HepG2 (cell line): ENCODE results near the gene KXD1. TPM values are rescaled to one million over a fixed set of nuclear protein-coding genes. Genes with fewer than 3 reads are reported as not detected.

Experiments used
- ATAC-seq: fragments of 200-7000 bp; cut with Tn5 transposase; 3 replicates; pipeline ENCODE4 v1.9.1; 2020; ENCODE audit warnings: mild to moderate bottlenecking, moderate library complexity
- BruUV-seq: library from RNA; stranded (reverse); fragments of 400-500 nt; replicated peaks from 2 replicates; lab custom pipeline; 2021; lab: Mats Ljungman, UMichigan
- CTCF ChIA-PET: fragments of 300-600 bp; formaldehyde crosslinking; extraction: SDS; loops from one replicate; lab custom pipeline; 2021; ENCODE audit warnings: low total read pairs, inconsistent platforms, low intra/inter-chr PET ratio; lab: Yijun Ruan, JAX
- POLR2A ChIA-PET: fragments of 350-600 bp; sonication (Branson Sonifier 250); formaldehyde crosslinking; loops from one replicate; lab custom pipeline; 2020; ENCODE audit warnings: antibody characterized with exemption, inconsistent platforms; lab: Yijun Ruan, JAX
- DNase-seq: peaks from one replicate; pipeline ENCODE4 v3.0.0-alpha.2; 2015; ENCODE audit warnings: low spot score
- FAIRE-seq: peaks from 3 replicates; lab custom pipeline; 2011; peaks lifted over from hg19 to GRCh38; lab: Jason Lieb, UNC
- H2AFZ ChIP-seq: one replicate; pipeline ENCODE4 v1.6.1; 2011; ENCODE audit warnings: low read length, inconsistent platforms
- H3K27ac ChIP-seq: fragments of 300-600 bp; 3 replicates; pipeline ENCODE4 v1.8.0; 2011; ENCODE audit warnings: mixed run types, mild to moderate bottlenecking, mixed read lengths, low read length, inconsistent platforms; ENCODE audit not compliant: insufficient read depth; ENCODE audit errors: extremely low read length
- H3K27me3 ChIP-seq, 2 experiments: fragments of 200-600 bp in 1 of 2; 2 replicates in 1 of 2; 3 replicates in 1 of 2; pipeline versions ENCODE4 v1.6.0 to v1.8.0; 2011; ENCODE audit warnings: low read length in 2 of 2, mild to moderate bottlenecking in 2 of 2, moderate library complexity in 2 of 2, inconsistent platforms in 1 of 2; ENCODE audit not compliant: insufficient read depth in 2 of 2, control insufficient read depth in 1 of 2
- H3K36me3 ChIP-seq, 2 experiments: fragments of 200-600 bp in 1 of 2; replicated peaks in 1 of 2; 2 replicates in 1 of 2; 3 replicates in 1 of 2; pipeline versions ENCODE4 v1.5.1 to v1.8.0; 2011; ENCODE audit warnings: low read length in 2 of 2, inconsistent platforms in 1 of 2; ENCODE audit not compliant: insufficient read depth in 2 of 2, control insufficient read depth in 1 of 2
- H3K4me1 ChIP-seq: 2 replicates; pipeline ENCODE4 v1.5.1; 2012; ENCODE audit warnings: low read length, inconsistent platforms; ENCODE audit not compliant: insufficient read depth
- H3K4me2 ChIP-seq: 2 replicates; pipeline ENCODE4 v1.6.0; 2011; ENCODE audit warnings: low read depth, low read length, inconsistent platforms
- H3K4me3 ChIP-seq, 3 experiments: fragments of 200-600 bp in 1 of 3; sonication (generic), shearing (Covaris generic) in 1 of 3; replicated peaks in 1 of 3; 2 replicates each; pipeline ENCODE4 v1.5.1; 2011 to 2016; ENCODE audit warnings: low read length in 3 of 3, inconsistent platforms in 2 of 3, low read depth in 2 of 3, mild to moderate bottlenecking in 2 of 3, control low read depth in 1 of 3, mixed read lengths in 1 of 3; ENCODE audit not compliant: insufficient read depth in 1 of 3
- H3K79me2 ChIP-seq: one replicate; pipeline ENCODE4 v1.6.1; 2011; ENCODE audit warnings: low read length, inconsistent platforms; ENCODE audit not compliant: insufficient read depth
- H3K9ac ChIP-seq: 2 replicates; pipeline ENCODE4 v1.6.0; 2011; ENCODE audit warnings: mild to moderate bottlenecking, low read depth, low read length, inconsistent platforms; ENCODE audit not compliant: insufficient read depth
- H3K9me3 ChIP-seq: 2 replicates; pipeline ENCODE4 v1.5.1; 2012; ENCODE audit warnings: mild to moderate bottlenecking, low read length
- H4K20me1 ChIP-seq: 2 replicates; pipeline ENCODE4 v1.6.0; 2011; ENCODE audit warnings: inconsistent platforms, mild to moderate bottlenecking, low read length, moderate library complexity; ENCODE audit not compliant: insufficient read depth
- CREM ChIP-seq, 2 experiments: sonication (generic) in 1 of 2; formaldehyde crosslinking in 1 of 2; IDR thresholded peaks; 2 replicates each; pipeline versions ENCODE4 v1.4.0 to v1.6.1; 2016 to 2020; ENCODE audit warnings: antibody characterized with exemption in 1 of 2, mild to moderate bottlenecking in 1 of 2, missing genetic modification reagents in 1 of 2
- MED1 ChIP-seq: sonication (generic); formaldehyde crosslinking; IDR thresholded peaks from 2 replicates; pipeline ENCODE4 v1.4.0; 2020; ENCODE audit warnings: missing genetic modification reagents
- PCBP1 ChIP-seq: fragments of 200-400 bp; formaldehyde crosslinking; IDR thresholded peaks from 2 replicates; pipeline ENCODE4 v1.6.1; 2017; ENCODE audit warnings: mild to moderate bottlenecking, low read depth, low read length, borderline replicate concordance
- POLR2AphosphoS5 ChIP-seq: IDR thresholded peaks from 2 replicates; pipeline ENCODE4 v1.6.1; 2012; ENCODE audit warnings: low read depth, low read length
- SP1 ChIP-seq, 2 experiments: fragments of 450-650 bp in 1 of 2; sonication (generic) in 1 of 2; formaldehyde crosslinking in 1 of 2; IDR thresholded peaks; 2 replicates each; pipeline versions ENCODE4 v1.4.0 to v1.6.1; 2016 to 2020; ENCODE audit warnings: missing genetic modification reagents in 1 of 2
- SP4 ChIP-seq: sonication (generic); formaldehyde crosslinking; IDR thresholded peaks from 2 replicates; pipeline ENCODE4 v1.8.1; 2023; ENCODE audit warnings: mild to moderate bottlenecking, missing genetic modification reagents
- TSC22D2 ChIP-seq: sonication (generic); formaldehyde crosslinking; IDR thresholded peaks from 2 replicates; pipeline ENCODE4 v1.5.1; 2020; ENCODE audit warnings: missing genetic modification reagents, mild to moderate bottlenecking, borderline replicate concordance
- WIZ ChIP-seq: sonication (generic); formaldehyde crosslinking; IDR thresholded peaks from 2 replicates; pipeline ENCODE4 v1.5.1; 2020; ENCODE audit warnings: mild to moderate bottlenecking, missing genetic modification reagents
- ZBTB21 ChIP-seq: sonication (generic); formaldehyde crosslinking; IDR thresholded peaks from 2 replicates; pipeline ENCODE4 v1.4.0; 2020; ENCODE audit warnings: missing genetic modification reagents
- ZBTB40 ChIP-seq, 2 experiments: fragments of 450-650 bp in 1 of 2; sonication (generic) in 1 of 2; formaldehyde crosslinking in 1 of 2; IDR thresholded peaks; 2 replicates each; pipeline versions ENCODE4 v1.6.1 to v1.8.0; 2016 to 2022; ENCODE audit warnings: antibody characterized with exemption in 1 of 2, mild to moderate bottlenecking in 1 of 2, missing genetic modification reagents in 1 of 2
- ZMYM2 ChIP-seq: sonication (generic); formaldehyde crosslinking; IDR thresholded peaks from 2 replicates; pipeline ENCODE4 v1.8.0; 2022; ENCODE audit warnings: mild to moderate bottlenecking, missing genetic modification reagents
- ZNF329 ChIP-seq: sonication (generic); formaldehyde crosslinking; IDR thresholded peaks from 2 replicates; pipeline ENCODE4 v1.9.0; 2021; ENCODE audit warnings: low read depth, mild to moderate bottlenecking, missing genetic modification reagents
- ZNF629 ChIP-seq: sonication (generic); formaldehyde crosslinking; conservative IDR thresholded peaks from 2 replicates; pipeline ENCODE4 v1.5.0; 2020; ENCODE audit warnings: missing genetic modification reagents
- ZNF724P ChIP-seq: sonication (generic); formaldehyde crosslinking; IDR thresholded peaks from 2 replicates; pipeline ENCODE4 v1.8.0; 2022; ENCODE audit warnings: missing genetic modification reagents, borderline replicate concordance
- WGBS: methylation state at CpG from one replicate; pipeline ENCODE4 v1.1.6; 2017; ENCODE audit warnings: low lambda C conversion rate; 5-methylcytosine and 5-hydroxymethylcytosine counted together
- in situ Hi-C: cut with HindIII; loops from 2 replicates; pipeline ENCODE4 v1.10.0; 2017; ENCODE audit warnings: low pct_unique_long_range_greater_than_20kb; ENCODE audit not compliant: extremely low pct_ligation_motif_present
- intact Hi-C: fragments of 100-400 bp; cut with micrococcal nuclease; formaldehyde crosslinking; loops from one replicate; pipeline ENCODE4 v1.10.0; 2022; ENCODE audit not compliant: unreplicated experiment
- polyA plus RNA-seq, 8 experiments: library from polyadenylated mRNA; depleted of rRNA in 3 of 8; stranded (reverse) in 7 of 8; unstranded in 1 of 8; fragments of >200 nt; fragmentation: Illumina TruSeq in 4 of 8; extraction: Trizol in 4 of 8; gene quantifications; 2 replicates each; pipeline versions ENCODE4 v1.2.1 to v1.2.3, GENCODE V29; 2011 to 2016; ENCODE audit warnings: low read depth in 4 of 8, missing spikeins in 1 of 8, mixed read lengths in 1 of 8; ENCODE audit not compliant: insufficient read depth in 1 of 8
- total RNA-seq, 5 experiments: library from RNA; depleted of rRNA; stranded (reverse); fragments of >200 nt; fragmentation: Illumina TruSeq; extraction: Trizol; gene quantifications; 2 replicates each; pipeline ENCODE4 v1.2.3, GENCODE V29; 2016; ENCODE audit warnings: low read depth in 1 of 5

Gene KXD1
- total and polyA plus RNA-seq, 2 of the 13 experiments (the other 11 are each of a cell fraction or from before 2014, with no cell fraction given), result 44.6 to 143 TPM

- ATAC-seq (peak; percentile 77), DNase-seq (peak; percentile 99), FAIRE-seq (peak; percentile 96)
- Histone ChIP-seq H4K20me1 (no peaks in the 10 kb centered on the region; the same call in 1 of the 2 replicates), H3K4me3 (peak overlapping the region; percentile 95 to 100 (median 96); a peak in 5 of 6 replicates), H3K4me2 (peak overlapping the region; percentile 63), H3K9me3 (no peaks in the 10 kb centered on the region), H3K27me3 (no peaks in the 10 kb centered on the region; a peak in 1 of 5 replicates), H3K79me2 (peaks cover 42% of the 10 kb centered on the region), H3K36me3 (no peaks in the 10 kb centered on the region), H2AFZ (no peak overlapping the region), H3K4me1 (peaks cover 50% of the 10 kb centered on the region), H3K27ac (peak overlapping the region; percentile 38), H3K9ac (peak overlapping the region; percentile 99)
- ChIA-PET CTCF (interaction anchor here (0.9 kb wide), 1 partner anchor 15 kb away, joined by 3 read pairs; no protein-coding TSS in a partner anchor), POLR2A (interaction anchor here (0.6 to 4.2 kb wide), 10 partner anchors 18 to 317 kb away, joined by 3 to 37 read pairs (median 4); partner anchors contain the start of genes JUND, KXD1, REX1BD and UBA52)
- no TSS peak for BruUV-seq
- WGBS, result under 1% methylated on average over 32 of the region's 51 CpGs
- intact Hi-C loops (loop anchor here (2.0 to 10.0 kb wide), 4 partner anchors 25 to 237 kb away; partner anchors contain the start of genes JUND and KXD1), in situ Hi-C loops (loop anchor here (10.0 kb wide), 1 partner anchor 47 kb away; no protein-coding TSS in a partner anchor)
- TF ChIP-seq ZNF629 (no peak), ZMYM2 (peak; percentile 30; the same call in 1 of the 2 replicates), ZBTB21 (0 out of 2 replicates have a peak, but pooled peaks have one; percentile 52), POLR2AphosphoS5 (peak; percentile 63; the same call in 1 of the 2 replicates), SP4 (peak; percentile 95), CREM (IDR thresholded peaks at IDR 0.05) (peak; percentile 77), CREM (CRISPR knock-in tag; IDR thresholded peaks at IDR 0.05) (no peak), ZNF329 (CRISPR knock-in tag) (no peak), TSC22D2 (no peak), ZBTB40 (IDR thresholded peaks at IDR 0.05) (no peak), ZBTB40 (CRISPR knock-in tag; IDR thresholded peaks at IDR 0.05) (no peak), ZNF724P (CRISPR knock-in tag) (no peak), SP1 (IDR thresholded peaks at IDR 0.05) (no peak), SP1 (CRISPR knock-in tag; IDR thresholded peaks at IDR 0.05) (peak; percentile 64), PCBP1 (no peak), WIZ (CRISPR knock-in tag) (no peak), MED1 (peak; percentile 42; the same call in 1 of the 2 replicates)
Observed at GRCh38 chr19:18522124-18522861, 35.4 kb upstream of the KXD1 start.
